Measurements from ENCODE around the gene AGBL4. TPM values are rescaled to one million over a fixed set of nuclear protein-coding genes. Genes with fewer than 3 reads are reported as not detected.

Gene AGBL4
- total and polyA plus RNA-seq, 2 of the 13 experiments (the other 11 are each of a cell fraction or from before 2014, with no cell fraction given): not detected

GRCh38 chr1:48873944-48874343 lies 1149.8 kb downstream of the AGBL4 start:
- ATAC-seq (no peak), DNase-seq (ENCODE audit: low spot score) (no peak), FAIRE-seq (no peak)
- H3K4me1 ChIP-seq (ENCODE audit: insufficient read depth, low read length): no peaks in the 10 kb centered on the region
- in situ Hi-C loops (cut with HindIII; ENCODE audit: extremely low pct_ligation_motif_present, low pct_unique_long_range_greater_than_20kb) (no loop called here), intact Hi-C loops (cut with micrococcal nuclease; ENCODE audit: unreplicated experiment) (no loop called here)
- no peaks in the 10 kb centered on the region for H3K9me3 ChIP-seq (ENCODE audit: low read length)
- H3K27me3 ChIP-seq (ENCODE audit: control insufficient read depth in 1 of 2, insufficient read depth in 2 of 2, low read length in 2 of 2): no peaks in the 10 kb centered on the region
- WGBS (ENCODE audit: low lambda C conversion rate): 0% methylated on average over 3 of the region's 4 CpGs
- BruUV-seq (replicated peaks): no TSS peak
- no peak overlapping the region for H3K27ac ChIP-seq (ENCODE audit: extremely low read length, insufficient read depth, low read length)
- no peak overlapping the region for H3K4me2 ChIP-seq (ENCODE audit: low read depth, low read length)
- H4K20me1 ChIP-seq (ENCODE audit: insufficient read depth, low read length): no peaks in the 10 kb centered on the region
- ChIA-PET POLR2A (no interaction called here), CTCF (ENCODE audit: low intra/inter-chr PET ratio, low total read pairs) (no interaction called here)
- H3K4me3 ChIP-seq (replicated peaks in 1 of 3; ENCODE audit: insufficient read depth in 1 of 3, low read depth in 2 of 3, low read length in 3 of 3): no peak overlapping the region
- H2AFZ ChIP-seq (ENCODE audit: low read length): no peak overlapping the region
- no peaks in the 10 kb centered on the region for H3K79me2 ChIP-seq (ENCODE audit: insufficient read depth, low read length)
- no peak overlapping the region for H3K9ac ChIP-seq (ENCODE audit: insufficient read depth, low read depth, low read length)
- no peaks in the 10 kb centered on the region for H3K36me3 ChIP-seq (replicated peaks in 1 of 2; ENCODE audit: control insufficient read depth in 1 of 2, insufficient read depth in 2 of 2, low read length in 2 of 2)
- TF ChIP-seq MNT (IDR thresholded peaks at IDR 0.05): no peak
- TF ChIP-seq, protein P1, sequence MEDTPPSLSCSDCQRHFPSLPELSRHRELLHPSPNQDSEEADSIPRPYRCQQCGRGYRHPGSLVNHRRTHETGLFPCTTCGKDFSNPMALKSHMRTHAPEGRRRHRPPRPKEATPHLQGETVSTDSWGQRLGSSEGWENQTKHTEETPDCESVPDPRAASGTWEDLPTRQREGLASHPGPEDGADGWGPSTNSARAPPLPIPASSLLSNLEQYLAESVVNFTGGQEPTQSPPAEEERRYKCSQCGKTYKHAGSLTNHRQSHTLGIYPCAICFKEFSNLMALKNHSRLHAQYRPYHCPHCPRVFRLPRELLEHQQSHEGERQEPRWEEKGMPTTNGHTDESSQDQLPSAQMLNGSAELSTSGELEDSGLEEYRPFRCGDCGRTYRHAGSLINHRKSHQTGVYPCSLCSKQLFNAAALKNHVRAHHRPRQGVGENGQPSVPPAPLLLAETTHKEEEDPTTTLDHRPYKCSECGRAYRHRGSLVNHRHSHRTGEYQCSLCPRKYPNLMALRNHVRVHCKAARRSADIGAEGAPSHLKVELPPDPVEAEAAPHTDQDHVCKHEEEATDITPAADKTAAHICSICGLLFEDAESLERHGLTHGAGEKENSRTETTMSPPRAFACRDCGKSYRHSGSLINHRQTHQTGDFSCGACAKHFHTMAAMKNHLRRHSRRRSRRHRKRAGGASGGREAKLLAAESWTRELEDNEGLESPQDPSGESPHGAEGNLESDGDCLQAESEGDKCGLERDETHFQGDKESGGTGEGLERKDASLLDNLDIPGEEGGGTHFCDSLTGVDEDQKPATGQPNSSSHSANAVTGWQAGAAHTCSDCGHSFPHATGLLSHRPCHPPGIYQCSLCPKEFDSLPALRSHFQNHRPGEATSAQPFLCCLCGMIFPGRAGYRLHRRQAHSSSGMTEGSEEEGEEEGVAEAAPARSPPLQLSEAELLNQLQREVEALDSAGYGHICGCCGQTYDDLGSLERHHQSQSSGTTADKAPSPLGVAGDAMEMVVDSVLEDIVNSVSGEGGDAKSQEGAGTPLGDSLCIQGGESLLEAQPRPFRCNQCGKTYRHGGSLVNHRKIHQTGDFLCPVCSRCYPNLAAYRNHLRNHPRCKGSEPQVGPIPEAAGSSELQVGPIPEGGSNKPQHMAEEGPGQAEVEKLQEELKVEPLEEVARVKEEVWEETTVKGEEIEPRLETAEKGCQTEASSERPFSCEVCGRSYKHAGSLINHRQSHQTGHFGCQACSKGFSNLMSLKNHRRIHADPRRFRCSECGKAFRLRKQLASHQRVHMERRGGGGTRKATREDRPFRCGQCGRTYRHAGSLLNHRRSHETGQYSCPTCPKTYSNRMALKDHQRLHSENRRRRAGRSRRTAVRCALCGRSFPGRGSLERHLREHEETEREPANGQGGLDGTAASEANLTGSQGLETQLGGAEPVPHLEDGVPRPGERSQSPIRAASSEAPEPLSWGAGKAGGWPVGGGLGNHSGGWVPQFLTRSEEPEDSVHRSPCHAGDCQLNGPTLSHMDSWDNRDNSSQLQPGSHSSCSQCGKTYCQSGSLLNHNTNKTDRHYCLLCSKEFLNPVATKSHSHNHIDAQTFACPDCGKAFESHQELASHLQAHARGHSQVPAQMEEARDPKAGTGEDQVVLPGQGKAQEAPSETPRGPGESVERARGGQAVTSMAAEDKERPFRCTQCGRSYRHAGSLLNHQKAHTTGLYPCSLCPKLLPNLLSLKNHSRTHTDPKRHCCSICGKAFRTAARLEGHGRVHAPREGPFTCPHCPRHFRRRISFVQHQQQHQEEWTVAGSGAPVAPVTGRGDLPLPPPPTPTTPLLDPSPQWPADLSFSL (CRISPR knock-in tag; IDR thresholded peaks at IDR 0.05): no peak
- no peak for TF ChIP-seq BRCA1 (CRISPR knock-in tag; IDR thresholded peaks at IDR 0.05)
- TF ChIP-seq, protein P2, sequence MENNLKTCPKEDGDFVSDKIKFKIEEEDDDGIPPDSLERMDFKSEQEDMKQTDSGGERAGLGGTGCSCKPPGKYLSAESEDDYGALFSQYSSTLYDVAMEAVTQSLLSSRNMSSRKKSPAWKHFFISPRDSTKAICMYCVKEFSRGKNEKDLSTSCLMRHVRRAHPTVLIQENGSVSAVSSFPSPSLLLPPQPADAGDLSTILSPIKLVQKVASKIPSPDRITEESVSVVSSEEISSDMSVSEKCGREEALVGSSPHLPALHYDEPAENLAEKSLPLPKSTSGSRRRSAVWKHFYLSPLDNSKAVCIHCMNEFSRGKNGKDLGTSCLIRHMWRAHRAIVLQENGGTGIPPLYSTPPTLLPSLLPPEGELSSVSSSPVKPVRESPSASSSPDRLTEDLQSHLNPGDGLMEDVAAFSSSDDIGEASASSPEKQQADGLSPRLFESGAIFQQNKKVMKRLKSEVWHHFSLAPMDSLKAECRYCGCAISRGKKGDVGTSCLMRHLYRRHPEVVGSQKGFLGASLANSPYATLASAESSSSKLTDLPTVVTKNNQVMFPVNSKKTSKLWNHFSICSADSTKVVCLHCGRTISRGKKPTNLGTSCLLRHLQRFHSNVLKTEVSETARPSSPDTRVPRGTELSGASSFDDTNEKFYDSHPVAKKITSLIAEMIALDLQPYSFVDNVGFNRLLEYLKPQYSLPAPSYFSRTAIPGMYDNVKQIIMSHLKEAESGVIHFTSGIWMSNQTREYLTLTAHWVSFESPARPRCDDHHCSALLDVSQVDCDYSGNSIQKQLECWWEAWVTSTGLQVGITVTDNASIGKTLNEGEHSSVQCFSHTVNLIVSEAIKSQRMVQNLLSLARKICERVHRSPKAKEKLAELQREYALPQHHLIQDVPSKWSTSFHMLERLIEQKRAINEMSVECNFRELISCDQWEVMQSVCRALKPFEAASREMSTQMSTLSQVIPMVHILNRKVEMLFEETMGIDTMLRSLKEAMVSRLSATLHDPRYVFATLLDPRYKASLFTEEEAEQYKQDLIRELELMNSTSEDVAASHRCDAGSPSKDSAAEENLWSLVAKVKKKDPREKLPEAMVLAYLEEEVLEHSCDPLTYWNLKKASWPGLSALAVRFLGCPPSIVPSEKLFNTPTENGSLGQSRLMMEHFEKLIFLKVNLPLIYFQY (CRISPR knock-in tag; IDR thresholded peaks at IDR 0.05; ENCODE audit: borderline replicate concordance): no peak
- no peak for TF ChIP-seq SMARCE1 (IDR thresholded peaks at IDR 0.05; ENCODE audit: borderline replicate concordance)
- TF ChIP-seq ZNF382 (CRISPR knock-in tag; IDR thresholded peaks at IDR 0.05; ENCODE audit: borderline replicate concordance): no peak
- no peak for TF ChIP-seq ZNF564 (CRISPR knock-in tag; IDR thresholded peaks at IDR 0.05)
- TF ChIP-seq ZNF530 (CRISPR knock-in tag; IDR thresholded peaks at IDR 0.05; ENCODE audit: low read depth): no peak
- no peak for TF ChIP-seq AHR (CRISPR knock-in tag; IDR thresholded peaks at IDR 0.05)
- no peak for TF ChIP-seq ZKSCAN8 (CRISPR knock-in tag; IDR thresholded peaks at IDR 0.05; ENCODE audit: borderline replicate concordance)
- TF ChIP-seq ZNF143 (CRISPR knock-in tag; IDR thresholded peaks at IDR 0.05): no peak
- TF ChIP-seq ZNF460 (CRISPR knock-in tag; IDR thresholded peaks at IDR 0.05; ENCODE audit: borderline replicate concordance): no peak
- TF ChIP-seq SPEN (CRISPR knock-in tag; IDR thresholded peaks at IDR 0.05; ENCODE audit: low read depth): no peak
- TF ChIP-seq MYC (CRISPR knock-in tag; IDR thresholded peaks at IDR 0.05; ENCODE audit: borderline replicate concordance): no peak
- no peak for TF ChIP-seq FLYWCH1 (CRISPR knock-in tag; IDR thresholded peaks at IDR 0.05)
